Endometrial microvascular endothelial cells (primary cell): ENCODE results near the gene LDAH. TPM values are rescaled to one million over a fixed set of nuclear protein-coding genes. Genes with fewer than 3 reads are reported as not detected.

Experiments
- total RNA-seq: library from RNA; depleted of rRNA; stranded (reverse); fragments of >200 nt; gene quantifications from one replicate; pipeline ENCODE4 v1.2.3, GENCODE V29; 2015; ENCODE audit errors: inconsistent ontology term

The LDAH gene
- total RNA-seq, 1 donor from 2014 or later: 24.5 TPM

Other genes with a start within 250 kb of the LDAH start
- 22.0 TPM for gene HS1BP3, start 172.0 kb downstream of the LDAH start, total RNA-seq
- gene GDF7, start 156.0 kb downstream of the LDAH start, total RNA-seq: 0.09 TPM
- not detected for gene APOB, start 221.0 kb upstream of the LDAH start, total RNA-seq